A375 (cell line): ENCODE data around the gene KRTAP22-1. TPM values are rescaled to one million over a fixed set of nuclear protein-coding genes. Genes with fewer than 3 reads are reported as not detected.

Experiments used
- small RNA-seq: library from RNA; depleted of rRNA; stranded (forward); fragments of <200 nt; gene quantifications from one replicate; pipeline ENCODE3, GENCODE V24; 2014
- total RNA-seq: library from RNA; depleted of rRNA; stranded (reverse); fragments of >200 nt; shearing (Covaris generic); gene quantifications from 2 replicates; pipeline ENCODE4 v1.2.3, GENCODE V29; 2014; rRNA removed

The KRTAP22-1 gene
- not detected in 2 replicates for total RNA-seq

DNA sequence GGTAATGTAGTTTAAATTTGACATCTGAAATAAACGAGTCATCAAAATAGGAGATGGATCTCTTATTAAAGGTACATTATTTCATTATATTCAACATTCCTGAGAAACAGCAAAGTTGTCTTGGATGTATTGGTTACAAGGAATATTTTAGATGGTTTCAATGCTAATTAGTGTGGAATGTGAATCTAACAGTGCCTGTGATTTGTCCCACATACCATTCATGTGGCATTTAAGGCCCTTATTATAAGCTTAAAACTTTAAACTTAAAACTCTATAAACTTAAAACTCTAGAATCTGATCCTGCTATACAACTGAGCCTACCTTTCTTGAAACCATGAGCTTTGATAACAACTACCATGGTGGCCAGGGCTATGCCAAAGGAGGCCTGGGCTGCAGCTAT, at the start of gene KRTAP22-1:
Gene KRTAP22-1 (plus strand): TSS at position 301 of the 400 bp plus-strand sequence.

DNA sequence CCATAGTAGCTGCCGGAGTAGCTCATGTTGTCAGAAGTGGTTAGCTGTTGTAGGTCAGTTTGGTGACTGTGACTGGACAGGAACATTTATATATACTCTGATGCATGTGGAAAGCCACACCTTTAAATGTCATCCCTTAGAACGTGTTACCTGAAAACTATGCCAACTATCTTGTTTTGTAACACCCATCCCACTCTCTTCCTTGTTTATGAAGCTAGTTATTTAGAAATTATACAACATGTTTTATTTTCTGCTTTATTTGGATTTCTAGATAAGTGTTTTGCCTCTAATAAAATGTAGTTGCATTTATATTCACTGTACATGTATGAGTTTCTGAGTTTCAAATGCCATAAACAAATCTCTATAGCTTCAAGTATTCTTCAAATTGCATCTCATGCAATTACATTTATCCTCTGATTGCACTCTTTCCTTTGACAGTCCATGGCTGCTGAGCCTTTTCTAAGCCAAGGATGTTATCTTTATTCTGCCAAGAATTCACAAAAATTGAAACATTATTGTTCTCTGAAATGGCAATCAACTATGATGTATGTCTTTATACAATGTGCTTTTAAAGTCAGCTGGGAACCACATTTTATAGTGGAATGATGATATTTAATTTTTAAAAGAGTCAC, 39.5 kb upstream of the KRTAP22-1 start, which contains the start of gene KRTAP19-7:
Gene KRTAP19-7 (minus strand): TSS at position 51 of the 632 bp plus-strand sequence. CDS start 25 bp downstream, at position 26.

GRCh38 chr21:30590297-30590696, 10.6 kb upstream of the KRTAP22-1 start, which contains the start of gene KRTAP22-2:
Gene KRTAP22-2 (minus strand): TSS chr21:30590397.

DNA sequence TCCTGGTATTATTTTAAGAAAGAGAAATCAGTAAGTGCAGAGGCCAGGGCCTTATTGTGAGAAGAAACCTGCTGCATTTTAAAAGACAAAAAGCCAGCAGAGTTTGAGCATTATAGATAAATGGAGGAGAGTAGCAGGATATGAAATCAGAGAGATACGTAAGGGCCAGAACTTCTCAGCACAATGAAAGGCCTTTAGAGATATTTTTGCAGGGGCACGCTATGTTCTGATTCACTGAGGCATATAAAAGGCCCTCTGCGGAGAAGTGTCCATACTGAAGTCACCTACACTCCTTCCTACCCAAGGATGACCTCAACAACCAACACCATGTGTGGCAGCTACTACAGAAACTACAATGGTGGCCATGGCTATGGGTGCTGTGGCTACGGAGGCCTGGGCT, 8.7 kb upstream of the KRTAP22-1 start, which contains the start of gene KRTAP6-3:
Gene KRTAP6-3 (plus strand): TSS at position 301 of the 400 bp plus-strand sequence. CDS start 6 bp downstream, at position 307.

DNA sequence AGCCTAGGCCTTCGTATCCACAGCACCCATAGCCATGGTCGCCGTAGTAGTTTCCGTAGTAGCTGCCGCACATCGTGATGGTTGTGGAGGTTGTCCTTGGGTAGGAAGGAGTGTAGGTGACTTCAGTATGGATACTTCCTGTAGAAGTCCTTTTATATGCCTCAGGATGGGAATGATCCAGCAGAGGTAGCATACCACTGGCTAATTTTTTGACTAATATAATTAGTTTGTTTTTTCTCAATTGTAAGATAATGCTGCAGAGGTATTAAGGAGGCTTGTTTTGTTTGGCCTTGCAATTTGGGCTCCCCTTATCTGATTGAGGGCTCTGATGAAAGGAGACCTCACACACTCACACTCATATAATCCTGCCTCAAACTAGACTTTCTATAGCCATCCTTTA, 2.1 kb upstream of the KRTAP22-1 start, which contains the start of gene KRTAP6-2:
Gene KRTAP6-2 (minus strand): TSS at position 101 of the 400 bp plus-strand sequence. CDS start 28 bp downstream, at position 73.

GRCh38 chr21:30613836-30614235, 12.9 kb downstream of the KRTAP22-1 start, which contains the start of gene KRTAP6-1:
Gene KRTAP6-1 (minus strand): TSS chr21:30613930. CDS start chr21:30613904, 26 bp downstream.

DNA sequence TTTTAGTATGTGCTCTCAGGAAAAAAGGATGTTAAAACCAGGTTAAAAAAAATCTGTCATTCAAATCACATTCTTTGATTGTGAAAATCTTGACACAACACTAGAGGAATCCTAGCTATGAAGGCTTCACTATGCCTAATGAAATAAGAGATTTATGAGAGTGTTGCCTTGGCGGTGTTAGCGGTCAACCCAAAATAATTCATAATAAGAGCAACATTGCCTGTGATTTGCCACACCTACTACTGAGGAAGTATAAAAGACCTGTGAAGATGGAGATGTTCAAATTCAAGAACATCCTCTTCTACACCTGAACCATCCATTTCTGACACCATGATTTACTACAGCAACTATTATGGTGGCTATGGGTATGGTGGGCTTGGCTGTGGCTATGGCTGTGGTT, 15.2 kb downstream of the KRTAP22-1 start, which contains the start of gene KRTAP20-1:
Gene KRTAP20-1 (plus strand): TSS at position 301 of the 400 bp plus-strand sequence. CDS start 30 bp downstream, at position 331.

DNA sequence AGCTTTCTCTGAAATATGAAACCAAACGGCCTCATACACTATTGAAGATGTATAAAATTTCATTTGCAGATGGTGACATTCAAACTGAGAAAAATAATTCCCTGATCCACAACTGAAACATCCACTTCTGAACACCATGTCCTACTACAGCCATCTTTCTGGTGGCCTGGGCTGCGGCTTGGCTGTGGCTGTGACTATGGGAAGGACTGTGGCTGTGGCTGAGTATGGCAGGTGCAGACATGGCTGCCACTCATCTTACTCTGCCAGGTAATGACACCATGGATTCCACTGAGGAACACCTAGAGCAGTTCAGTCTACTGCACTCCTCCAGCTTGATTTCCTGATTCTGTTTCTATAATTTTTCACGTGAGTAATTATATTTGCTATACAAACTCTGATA, 19.6 kb downstream of the KRTAP22-1 start, which contains the start of gene KRTAP20-4:
Gene KRTAP20-4 (plus strand): TSS at position 106 of the 400 bp plus-strand sequence.

GRCh38 chr21:30634906-30635305, 34.0 kb downstream of the KRTAP22-1 start, which contains the start of gene KRTAP20-2:
Gene KRTAP20-2 (plus strand): TSS chr21:30635206. CDS start chr21:30635264, 58 bp downstream.

GRCh38 chr21:30642564-30642963, 41.7 kb downstream of the KRTAP22-1 start, which contains the start of gene KRTAP20-3:
Gene KRTAP20-3 (plus strand): TSS chr21:30642864.

Small RNA genes within 50 kb of the gene (small RNA-seq; reads per million reads assigned to genes)
- gene KRTAP20-1 (not detected), gene KRTAP20-3 (not detected), gene KRTAP20-4 (not detected), gene KRTAP22-1 (not detected), gene KRTAP22-2 (not detected)

Other genes with a start within 250 kb of the KRTAP22-1 start
- not detected in 2 replicates for gene KRTAP13-2, start 228.8 kb upstream of the KRTAP22-1 start, total RNA-seq
- not detected in 2 replicates for gene KRTAP13-1, start 205.1 kb upstream of the KRTAP22-1 start, total RNA-seq
- gene KRTAP13-3, start 175.2 kb upstream of the KRTAP22-1 start, total RNA-seq, result not detected in 2 replicates
- gene KRTAP13-4, start 170.9 kb upstream of the KRTAP22-1 start, total RNA-seq, result not detected in 2 replicates
- gene KRTAP15-1, start 160.8 kb upstream of the KRTAP22-1 start, total RNA-seq, result not detected in 2 replicates
- gene KRTAP19-1, start 120.7 kb upstream of the KRTAP22-1 start, total RNA-seq, result not detected in 2 replicates
- gene KRTAP19-2, start 113.7 kb upstream of the KRTAP22-1 start, total RNA-seq, result not detected in 2 replicates
- gene KRTAP19-3, start 109.1 kb upstream of the KRTAP22-1 start, total RNA-seq, result not detected in 2 replicates
- gene KRTAP19-4, start 103.9 kb upstream of the KRTAP22-1 start, total RNA-seq, result not detected in 2 replicates
- gene KRTAP19-5, start 98.9 kb upstream of the KRTAP22-1 start, total RNA-seq, result not detected in 2 replicates
- not detected in 2 replicates for gene KRTAP19-6, start 59.2 kb upstream of the KRTAP22-1 start, total RNA-seq
- not detected in 2 replicates for gene KRTAP19-7, start 39.8 kb upstream of the KRTAP22-1 start, total RNA-seq
- not detected in 2 replicates for gene KRTAP22-2, start 10.7 kb upstream of the KRTAP22-1 start, total RNA-seq
- not detected in 2 replicates for gene KRTAP6-3, start 8.6 kb upstream of the KRTAP22-1 start, total RNA-seq
- not detected in 2 replicates for gene KRTAP6-2, start 2.2 kb upstream of the KRTAP22-1 start, total RNA-seq
- not detected in 2 replicates for gene KRTAP6-1, start 12.8 kb downstream of the KRTAP22-1 start, total RNA-seq
- gene KRTAP20-1, start 15.3 kb downstream of the KRTAP22-1 start, total RNA-seq, result not detected in 2 replicates
- gene KRTAP20-4, start 19.5 kb downstream of the KRTAP22-1 start, total RNA-seq, result not detected in 2 replicates
- gene KRTAP20-2, start 34.1 kb downstream of the KRTAP22-1 start, total RNA-seq, result 1.5 TPM in 1 of 2 replicates, not detected in the other
- gene KRTAP20-3, start 41.8 kb downstream of the KRTAP22-1 start, total RNA-seq, result not detected in 2 replicates
- not detected in 2 replicates for gene KRTAP21-3, start 117.7 kb downstream of the KRTAP22-1 start, total RNA-seq
- gene KRTAP21-2, start 146.2 kb downstream of the KRTAP22-1 start, total RNA-seq, result not detected in 2 replicates
- not detected in 2 replicates for gene KRTAP21-1, start 154.3 kb downstream of the KRTAP22-1 start, total RNA-seq
- gene KRTAP8-1, start 212.2 kb downstream of the KRTAP22-1 start, total RNA-seq, result not detected in 2 replicates
- gene KRTAP7-1, start 228.7 kb downstream of the KRTAP22-1 start, total RNA-seq, result not detected in 2 replicates